ENCODE data around the gene ARFGAP1. TPM values are rescaled to one million over a fixed set of nuclear protein-coding genes. Genes with fewer than 3 reads are reported as not detected.

Gene ARFGAP1
- total RNA-seq, 2 donors from 2014 or later = 108 to 128 TPM

- H3K4me3 Mint-ChIP-seq = no peak overlapping the region
- H3K27me3 Mint-ChIP-seq = peaks cover under 1% of the 10 kb centered on the region
- no peaks in the 10 kb centered on the region for H3K36me3 Mint-ChIP-seq (ENCODE audit: low read depth)
- no peaks in the 10 kb centered on the region for H3K9me3 ChIP-seq (ENCODE audit: control insufficient read depth, low read length, poor library complexity, severe bottlenecking)
- DNase-seq (no peak), ATAC-seq (no peak)
- H3K27ac Mint-ChIP-seq = no peak overlapping the region
- H3K4me1 Mint-ChIP-seq = peaks cover 19% of the 10 kb centered on the region
Observed at GRCh38 chr20:63269724-63270123, 2.9 kb upstream of the ARFGAP1 start.

- Mint-ChIP-seq H3K27me3 (no peaks in the 10 kb centered on the region), H3K36me3 (ENCODE audit: low read depth) (no peaks in the 10 kb centered on the region), H3K4me1 (peaks cover 21% of the 10 kb centered on the region), H3K27ac (no peak overlapping the region), H3K4me3 (peak overlapping the region; percentile 45)
- ATAC-seq = no peak
- H3K9me3 ChIP-seq (ENCODE audit: control insufficient read depth, low read length, poor library complexity, severe bottlenecking) = no peaks in the 10 kb centered on the region
- no peak for DNase-seq
Observed at GRCh38 chr20:63270606-63271325, 1.8 kb upstream of the ARFGAP1 start.

- Mint-ChIP-seq H3K27me3 (no peaks in the 10 kb centered on the region), H3K4me3 (peak overlapping the region; percentile 94), H3K36me3 (ENCODE audit: low read depth) (no peaks in the 10 kb centered on the region), H3K4me1 (peaks cover 23% of the 10 kb centered on the region), H3K27ac (peak overlapping the region; percentile 62)
- DNase-seq (no peak), ATAC-seq (no peak)
- no peaks in the 10 kb centered on the region for H3K9me3 ChIP-seq (ENCODE audit: control insufficient read depth, low read length, poor library complexity, severe bottlenecking)
Observed at GRCh38 chr20:63273059-63273579, 506 bp downstream of the ARFGAP1 start.

GRCh38 chr20:63273635-63274380 is 1.2 kb downstream of the ARFGAP1 start:
- Mint-ChIP-seq H3K36me3 (ENCODE audit: low read depth) (no peaks in the 10 kb centered on the region), H3K27ac (peak overlapping the region; percentile 62), H3K27me3 (no peaks in the 10 kb centered on the region), H3K4me3 (peak overlapping the region; percentile 94), H3K4me1 (peaks cover 23% of the 10 kb centered on the region)
- ATAC-seq (no peak), DNase-seq (no peak)
- no peaks in the 10 kb centered on the region for H3K9me3 ChIP-seq (ENCODE audit: control insufficient read depth, low read length, poor library complexity, severe bottlenecking)

GRCh38 chr20:63274381-63275228 is 2.0 kb downstream of the ARFGAP1 start:
- H3K9me3 ChIP-seq (ENCODE audit: control insufficient read depth, low read length, poor library complexity, severe bottlenecking) = no peaks in the 10 kb centered on the region
- H3K36me3 Mint-ChIP-seq (ENCODE audit: low read depth) = no peaks in the 10 kb centered on the region
- ATAC-seq (no peak), DNase-seq (no peak)
- no peak overlapping the region for H3K27ac Mint-ChIP-seq
- H3K4me1 Mint-ChIP-seq = peaks cover 23% of the 10 kb centered on the region
- H3K4me3 Mint-ChIP-seq = peak overlapping the region; percentile 61
- H3K27me3 Mint-ChIP-seq = no peaks in the 10 kb centered on the region

GRCh38 chr20:63275825-63276224 is 3.2 kb downstream of the ARFGAP1 start:
- Mint-ChIP-seq H3K4me1 (peaks cover 21% of the 10 kb centered on the region), H3K4me3 (no peak overlapping the region), H3K36me3 (ENCODE audit: low read depth) (no peaks in the 10 kb centered on the region), H3K27ac (no peak overlapping the region), H3K27me3 (no peaks in the 10 kb centered on the region)
- DNase-seq (no peak), ATAC-seq (no peak)
- H3K9me3 ChIP-seq (ENCODE audit: control insufficient read depth, low read length, poor library complexity, severe bottlenecking) = no peaks in the 10 kb centered on the region

GRCh38 chr20:63276956-63277355 is 4.3 kb downstream of the ARFGAP1 start:
- no peak for ATAC-seq
- H3K9me3 ChIP-seq (ENCODE audit: control insufficient read depth, low read length, poor library complexity, severe bottlenecking) = no peaks in the 10 kb centered on the region
- H3K27me3 Mint-ChIP-seq = no peaks in the 10 kb centered on the region
- H3K36me3 Mint-ChIP-seq (ENCODE audit: low read depth) = no peaks in the 10 kb centered on the region
- H3K4me3 Mint-ChIP-seq = no peak overlapping the region
- no peak for DNase-seq
- H3K27ac Mint-ChIP-seq = no peak overlapping the region
- peaks cover 15% of the 10 kb centered on the region for H3K4me1 Mint-ChIP-seq

- no peak overlapping the region for H3K4me3 Mint-ChIP-seq
- H3K27ac Mint-ChIP-seq = no peak overlapping the region
- H3K9me3 ChIP-seq (ENCODE audit: control insufficient read depth, low read length, poor library complexity, severe bottlenecking) = no peaks in the 10 kb centered on the region
- H3K27me3 Mint-ChIP-seq = no peaks in the 10 kb centered on the region
- no peak for DNase-seq
- peaks cover 15% of the 10 kb centered on the region for H3K4me1 Mint-ChIP-seq
- no peak for ATAC-seq
- H3K36me3 Mint-ChIP-seq (ENCODE audit: low read depth) = no peaks in the 10 kb centered on the region
Observed at GRCh38 chr20:63277466-63278272, 5.1 kb downstream of the ARFGAP1 start.

- no peaks in the 10 kb centered on the region for H3K27me3 Mint-ChIP-seq
- no peaks in the 10 kb centered on the region for H3K9me3 ChIP-seq (ENCODE audit: control insufficient read depth, low read length, poor library complexity, severe bottlenecking)
- no peak for DNase-seq
- ATAC-seq = no peak
- H3K4me3 Mint-ChIP-seq = no peak overlapping the region
- no peak overlapping the region for H3K27ac Mint-ChIP-seq
- H3K36me3 Mint-ChIP-seq (ENCODE audit: low read depth) = no peaks in the 10 kb centered on the region
- H3K4me1 Mint-ChIP-seq = peaks cover 13% of the 10 kb centered on the region
Observed at GRCh38 chr20:63278661-63279060, 6.0 kb downstream of the ARFGAP1 start.

- no peaks in the 10 kb centered on the region for H3K9me3 ChIP-seq (ENCODE audit: control insufficient read depth, low read length, poor library complexity, severe bottlenecking)
- Mint-ChIP-seq H3K36me3 (ENCODE audit: low read depth) (no peaks in the 10 kb centered on the region), H3K27me3 (no peaks in the 10 kb centered on the region), H3K4me3 (no peak overlapping the region), H3K4me1 (peaks cover 6% of the 10 kb centered on the region), H3K27ac (no peak overlapping the region)
- DNase-seq (no peak), ATAC-seq (no peak)
Observed at GRCh38 chr20:63279931-63280330, 7.3 kb downstream of the ARFGAP1 start.

- H3K9me3 ChIP-seq (ENCODE audit: control insufficient read depth, low read length, poor library complexity, severe bottlenecking) = no peaks in the 10 kb centered on the region
- Mint-ChIP-seq H3K4me3 (no peak overlapping the region), H3K4me1 (peaks cover 6% of the 10 kb centered on the region), H3K36me3 (ENCODE audit: low read depth) (no peaks in the 10 kb centered on the region), H3K27me3 (no peaks in the 10 kb centered on the region), H3K27ac (no peak overlapping the region)
- DNase-seq = no peak
- no peak for ATAC-seq
Observed at GRCh38 chr20:63280371-63280770, 7.8 kb downstream of the ARFGAP1 start.

- ATAC-seq = no peak
- H3K27me3 Mint-ChIP-seq = no peaks in the 10 kb centered on the region
- H3K4me1 Mint-ChIP-seq = peaks cover 6% of the 10 kb centered on the region
- no peak overlapping the region for H3K4me3 Mint-ChIP-seq
- DNase-seq = no peak
- H3K36me3 Mint-ChIP-seq (ENCODE audit: low read depth) = no peaks in the 10 kb centered on the region
- no peak overlapping the region for H3K27ac Mint-ChIP-seq
- no peaks in the 10 kb centered on the region for H3K9me3 ChIP-seq (ENCODE audit: control insufficient read depth, low read length, poor library complexity, severe bottlenecking)
Observed at GRCh38 chr20:63280929-63281545, 8.4 kb downstream of the ARFGAP1 start.
